Transverse colon (tissue), 4 donors: ENCODE measurements around the gene GSG1L.

Source experiments
- CTCF ChIP-seq, 5 experiments: fragments of 200-600 bp in 3 of 5; fragments of 450-650 bp in 2 of 5; sonication (generic) in 3 of 5; IDR thresholded peaks; 1 replicate in 2 of 5; 2 replicates in 3 of 5; pipeline ENCODE4 v1.5.1; 2016 to 2017; ENCODE audit warnings: antibody characterized with exemption in 5 of 5, inconsistent platforms in 3 of 5, mild to moderate bottlenecking in 2 of 5, moderate library complexity in 1 of 5
- EP300 ChIP-seq: sonication (generic); formaldehyde crosslinking; IDR thresholded peaks from one replicate; pipeline ENCODE4 v1.6.1; 2017; ENCODE audit warnings: antibody characterized with exemption, low read depth
- POLR2A ChIP-seq: fragments of 450-650 bp; IDR thresholded peaks from one replicate; pipeline ENCODE4 v1.6.1; 2016; ENCODE audit warnings: antibody characterized with exemption, mild to moderate bottlenecking, moderate library complexity
- POLR2AphosphoS5 ChIP-seq, 3 donors: sonication (generic); formaldehyde crosslinking; IDR thresholded peaks; one replicate each; pipeline ENCODE4 v1.6.1; 2016; ENCODE audit warnings: antibody characterized with exemption in 3 of 3

GRCh38 chr16:27803775-27804549 lies 259.6 kb downstream of the GSG1L start:
- TF ChIP-seq POLR2A (no peak), CTCF (IDR thresholded peaks at IDR 0.05) (no peak), EP300 (no peak), POLR2AphosphoS5 (IDR thresholded peaks at IDR 0.05) (no peak)
